DND-41 (cell line): ENCODE measurements around the gene PRKAR1B.

Experiments
- CTCF ChIP-seq: IDR thresholded peaks from 2 replicates; pipeline ENCODE4 v1.5.1; 2012; ENCODE audit warnings: borderline replicate concordance, low read length, moderate library complexity, mild to moderate bottlenecking; ENCODE audit not compliant: poor library complexity, severe bottlenecking; ENCODE audit errors: extremely low read depth
- EZH2 ChIP-seq: IDR thresholded peaks from 3 replicates; pipeline ENCODE4 v1.6.1; 2012; ENCODE audit warnings: borderline replicate concordance, low read depth, mild to moderate bottlenecking, moderate library complexity, low read length, inconsistent platforms; ENCODE audit not compliant: severe bottlenecking

- TF ChIP-seq EZH2 = no peak
- TF ChIP-seq CTCF = no peak
These were observed 206.4 kb downstream of the PRKAR1B start for GRCh38 chr7:520503-521161.
